Keratinocyte (primary cell): ENCODE measurements around the gene DPP9. TPM values are rescaled to one million over a fixed set of nuclear protein-coding genes. Genes with fewer than 3 reads are reported as not detected.
A peak's percentile ranks its signal among the peaks of the same experiment; 100 is the strongest.

Experiments
- DNase-seq: peaks from one replicate; pipeline ENCODE4 v3.0.0-alpha.2; 2011; ENCODE audit warnings: low read depth, missing footprints, low spot score
- FAIRE-seq: peaks from 2 replicates; lab custom pipeline; 2011; peaks lifted over from hg19 to GRCh38; lab: Jason Lieb, UNC
- H2AFZ ChIP-seq: 2 replicates; pipeline ENCODE4 v1.6.0; 2012; ENCODE audit warnings: low read length, control low read depth, inconsistent platforms; ENCODE audit not compliant: control insufficient read depth
- H3K27ac ChIP-seq: 2 replicates; pipeline ENCODE4 v1.5.1; 2011; ENCODE audit warnings: low read length; ENCODE audit not compliant: control insufficient read depth, insufficient read depth
- H3K27me3 ChIP-seq: 3 replicates; pipeline ENCODE4 v1.6.0; 2011; ENCODE audit warnings: low read length; ENCODE audit not compliant: control insufficient read depth, insufficient read depth; ENCODE audit errors: extremely low read depth
- H3K36me3 ChIP-seq, 2 experiments: 2 replicates in 1 of 2; 3 replicates in 1 of 2; pipeline ENCODE4 v1.5.1; 2011; ENCODE audit warnings: low read length in 2 of 2, mild to moderate bottlenecking in 1 of 2; ENCODE audit not compliant: control insufficient read depth in 2 of 2, insufficient read depth in 2 of 2; ENCODE audit errors: extremely low read depth in 1 of 2
- H3K4me1 ChIP-seq: 3 replicates; pipeline ENCODE4 v1.5.1; 2011; ENCODE audit warnings: low read length; ENCODE audit not compliant: control insufficient read depth, insufficient read depth; ENCODE audit errors: extremely low read depth
- H3K4me2 ChIP-seq: 3 replicates; pipeline ENCODE4 v1.6.0; 2011; ENCODE audit warnings: low read depth, low read length; ENCODE audit not compliant: control insufficient read depth, insufficient read depth; ENCODE audit errors: extremely low read depth
- H3K4me3 ChIP-seq, 3 experiments: fragments of 200-600 bp in 1 of 3; sonication (generic) in 1 of 3; 2 replicates in 2 of 3; 3 replicates in 1 of 3; pipeline ENCODE4 v1.5.1; 2011 to 2016; ENCODE audit warnings: low read length in 3 of 3, mild to moderate bottlenecking in 3 of 3, control low read depth in 2 of 3, inconsistent platforms in 1 of 3, low read depth in 1 of 3, mixed read lengths in 1 of 3, mixed run types in 1 of 3, moderate library complexity in 1 of 3; ENCODE audit not compliant: control insufficient read depth in 2 of 3, insufficient read depth in 2 of 3; ENCODE audit errors: extremely low read depth in 1 of 3
- H3K79me2 ChIP-seq: 2 replicates; pipeline ENCODE4 v1.6.0; 2012; ENCODE audit warnings: low read length; ENCODE audit not compliant: control insufficient read depth, insufficient read depth
- H3K9ac ChIP-seq: 3 replicates; pipeline ENCODE4 v1.6.0; 2011; ENCODE audit warnings: low read length; ENCODE audit not compliant: control insufficient read depth, insufficient read depth; ENCODE audit errors: extremely low read depth
- H3K9me1 ChIP-seq: 3 replicates; pipeline ENCODE4 v1.6.0; 2011; ENCODE audit warnings: low read length; ENCODE audit not compliant: control insufficient read depth, insufficient read depth; ENCODE audit errors: extremely low read depth
- H3K9me3 ChIP-seq: 2 replicates; pipeline ENCODE4 v1.5.1; 2012; ENCODE audit warnings: low read depth, low read length; ENCODE audit not compliant: control insufficient read depth
- H4K20me1 ChIP-seq: 3 replicates; pipeline ENCODE4 v1.6.0; 2011; ENCODE audit warnings: low read length; ENCODE audit not compliant: control insufficient read depth, insufficient read depth; ENCODE audit errors: extremely low read depth
- EZH2 ChIP-seq: IDR thresholded peaks from one replicate; pipeline ENCODE4 v1.6.1; 2012; ENCODE audit warnings: inconsistent platforms, mild to moderate bottlenecking, low read length, moderate library complexity
- dilution Hi-C: fragments of 300-500 bp; cut with MboI; formaldehyde crosslinking; loops from one replicate; pipeline ENCODE4 v1.7.0; 2020; ENCODE audit warnings: low sequenced_read_pairs; ENCODE audit not compliant: extremely low pct_ligation_motif_present
- polyA plus RNA-seq, 5 experiments: library from polyadenylated mRNA; depleted of rRNA in 3 of 5; stranded (reverse) in 3 of 5; stranded (forward) in 1 of 5; unstranded in 1 of 5; fragments of >200 nt; gene quantifications; 1 replicate in 1 of 5; 2 replicates in 3 of 5; 3 replicates in 1 of 5; pipeline versions ENCODE4 v1.2.1 to v1.2.3, GENCODE V29; 2011 to 2012; ENCODE audit warnings: missing spikeins in 2 of 5, low read depth in 1 of 5, low replicate concordance in 1 of 5
- TF ChIP-seq, protein P1 (sequence below), 3 experiments: IDR thresholded peaks in 1 of 3; conservative IDR thresholded peaks in 1 of 3; optimal IDR thresholded peaks in 1 of 3; 2 replicates in 2 of 3; 3 replicates in 1 of 3; pipeline versions ENCODE3 to v1.5.1; 2011; ENCODE audit warnings: low read length in 3 of 3, mild to moderate bottlenecking in 3 of 3, moderate library complexity in 2 of 3, control low read depth in 1 of 3, inconsistent platforms in 1 of 3; ENCODE audit not compliant: insufficient read depth in 2 of 3; ENCODE audit errors: extremely low read depth in 1 of 3

DPP9 gene
- polyA plus RNA-seq, 1 donor (not counting 4 experiments of a cell fraction or from before 2014, with no cell fraction given): 19.2 TPM

DNA sequence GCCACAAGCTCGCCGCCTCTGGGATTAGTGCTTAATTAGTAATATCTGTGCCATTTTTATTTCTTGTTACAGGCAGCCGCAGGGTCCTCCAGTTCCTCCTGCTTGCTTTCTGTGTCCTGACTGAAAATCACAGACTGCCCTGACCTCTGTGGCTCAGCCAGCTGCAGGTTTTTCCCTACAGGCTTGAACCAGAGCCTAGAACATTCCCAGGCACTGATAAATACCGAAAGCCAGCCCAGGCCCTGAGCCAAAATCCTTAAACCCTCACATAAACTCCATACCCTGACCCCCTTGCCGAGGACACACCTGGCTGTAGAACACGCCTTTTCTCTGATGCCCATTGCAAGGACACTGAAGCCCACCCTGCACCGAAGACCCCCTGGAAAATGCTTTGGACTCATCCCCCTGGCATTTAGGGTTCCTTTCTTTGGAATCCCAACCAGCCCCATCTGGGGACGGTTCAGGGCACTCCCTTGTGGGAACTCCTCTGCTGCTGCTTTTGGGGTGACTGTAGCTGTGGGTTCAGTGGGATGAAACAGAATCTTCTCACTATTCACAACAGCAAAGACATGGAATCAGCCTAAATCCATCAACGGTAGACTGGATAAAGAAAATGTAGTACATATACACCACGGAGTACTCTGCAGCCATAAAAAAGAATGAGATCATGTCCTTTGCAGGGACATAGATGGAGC, 15.5 kb downstream of the DPP9 start:
- Histone ChIP-seq H3K9me3 (no peaks in the 10 kb centered on the region), H3K4me2 (peak overlapping the region; percentile 31), H3K27ac (peak overlapping the region; percentile 68), H3K79me2 (peaks cover 27% of the 10 kb centered on the region), H3K27me3 (no peaks in the 10 kb centered on the region), H2AFZ (no peak overlapping the region), H3K4me3 (no peak overlapping the region), H3K9me1 (peaks cover 3% of the 10 kb centered on the region), H3K4me1 (peaks cover 35% of the 10 kb centered on the region), H3K36me3 (peaks cover 49 to 62% of the 10 kb centered on the region in 2 experiments), H3K9ac (peak overlapping the region; percentile 22), H4K20me1 (no peaks in the 10 kb centered on the region)
- dilution Hi-C loops: no loop called here
- DNase-seq (no peak), FAIRE-seq (peak; percentile 78)
- TF ChIP-seq, protein P1, sequence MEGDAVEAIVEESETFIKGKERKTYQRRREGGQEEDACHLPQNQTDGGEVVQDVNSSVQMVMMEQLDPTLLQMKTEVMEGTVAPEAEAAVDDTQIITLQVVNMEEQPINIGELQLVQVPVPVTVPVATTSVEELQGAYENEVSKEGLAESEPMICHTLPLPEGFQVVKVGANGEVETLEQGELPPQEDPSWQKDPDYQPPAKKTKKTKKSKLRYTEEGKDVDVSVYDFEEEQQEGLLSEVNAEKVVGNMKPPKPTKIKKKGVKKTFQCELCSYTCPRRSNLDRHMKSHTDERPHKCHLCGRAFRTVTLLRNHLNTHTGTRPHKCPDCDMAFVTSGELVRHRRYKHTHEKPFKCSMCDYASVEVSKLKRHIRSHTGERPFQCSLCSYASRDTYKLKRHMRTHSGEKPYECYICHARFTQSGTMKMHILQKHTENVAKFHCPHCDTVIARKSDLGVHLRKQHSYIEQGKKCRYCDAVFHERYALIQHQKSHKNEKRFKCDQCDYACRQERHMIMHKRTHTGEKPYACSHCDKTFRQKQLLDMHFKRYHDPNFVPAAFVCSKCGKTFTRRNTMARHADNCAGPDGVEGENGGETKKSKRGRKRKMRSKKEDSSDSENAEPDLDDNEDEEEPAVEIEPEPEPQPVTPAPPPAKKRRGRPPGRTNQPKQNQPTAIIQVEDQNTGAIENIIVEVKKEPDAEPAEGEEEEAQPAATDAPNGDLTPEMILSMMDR (optimal IDR thresholded peaks at IDR 0.05 in 1 of 3, IDR thresholded peaks at IDR 0.05 in 1 of 3, conservative IDR thresholded peaks at IDR 0.05 in 1 of 3; ENCODE audit: extremely low read depth in 1 of 3, insufficient read depth in 2 of 3, low read length in 3 of 3): no peak
- TF ChIP-seq EZH2: no peak

- no peak for DNase-seq
- FAIRE-seq: peak; percentile 61
- Histone ChIP-seq H2AFZ (no peak overlapping the region), H3K4me2 (no peak overlapping the region), H3K9me1 (peaks cover 3% of the 10 kb centered on the region), H3K4me3 (no peak overlapping the region), H3K9me3 (no peaks in the 10 kb centered on the region), H4K20me1 (no peaks in the 10 kb centered on the region), H3K27me3 (no peaks in the 10 kb centered on the region), H3K36me3 (peaks cover 48 to 60% of the 10 kb centered on the region in 2 experiments), H3K27ac (no peak overlapping the region), H3K9ac (no peak overlapping the region), H3K4me1 (peaks cover 27% of the 10 kb centered on the region), H3K79me2 (peaks cover 24% of the 10 kb centered on the region)
- dilution Hi-C loops: no loop called here
- no peak for TF ChIP-seq EZH2
- TF ChIP-seq, protein P1 (optimal IDR thresholded peaks at IDR 0.05 in 1 of 3, IDR thresholded peaks at IDR 0.05 in 1 of 3, conservative IDR thresholded peaks at IDR 0.05 in 1 of 3; ENCODE audit: extremely low read depth in 1 of 3, insufficient read depth in 2 of 3, low read length in 3 of 3): no peak
Measured at GRCh38 chr19:4707322-4707721, 16.3 kb downstream of the DPP9 start.
